Neuronal stem cell (in vitro differentiated cells): ENCODE data around the gene AKAP8L.

ENCODE experiments used
- DNase-seq: peaks from one replicate; pipeline ENCODE4 v3.0.0-alpha.2; 2013; ENCODE audit warnings: low spot score
- H2AFZ ChIP-seq: one replicate; pipeline ENCODE4 v1.6.1; 2013; ENCODE audit warnings: mild to moderate bottlenecking, low read length, inconsistent platforms
- H2AK5ac ChIP-seq: 2 replicates; pipeline ENCODE4 v1.6.1; 2013; ENCODE audit warnings: low read depth, mild to moderate bottlenecking, inconsistent platforms, low read length, moderate library complexity, mixed read lengths
- H2BK120ac ChIP-seq: 2 replicates; pipeline ENCODE4 v1.6.1; 2013; ENCODE audit warnings: low read depth, mild to moderate bottlenecking, inconsistent platforms, low read length, moderate library complexity, mixed read lengths
- H2BK12ac ChIP-seq: one replicate; pipeline ENCODE4 v1.6.1; 2013; ENCODE audit warnings: low read length, inconsistent platforms
- H2BK15ac ChIP-seq: 2 replicates; pipeline ENCODE4 v1.6.1; 2013; ENCODE audit warnings: mild to moderate bottlenecking, low read length, inconsistent platforms, mixed read lengths
- H2BK5ac ChIP-seq: one replicate; pipeline ENCODE4 v1.6.1; 2013; ENCODE audit warnings: inconsistent platforms, mild to moderate bottlenecking, low read length, moderate library complexity
- H3K14ac ChIP-seq: one replicate; pipeline ENCODE4 v1.6.1; 2013; ENCODE audit warnings: low read length, inconsistent platforms
- H3K18ac ChIP-seq: 2 replicates; pipeline ENCODE4 v1.6.1; 2013; ENCODE audit warnings: low read length, inconsistent platforms
- H3K23ac ChIP-seq: 2 replicates; pipeline ENCODE4 v1.6.1; 2013; ENCODE audit warnings: low read depth, mild to moderate bottlenecking, mixed read lengths, low read length, inconsistent platforms; ENCODE audit not compliant: poor library complexity
- H3K27ac ChIP-seq: replicated peaks from 3 replicates; pipeline ENCODE4 v1.5.1; 2013; ENCODE audit warnings: low read length, inconsistent platforms
- H3K27me3 ChIP-seq, 3 experiments: 2 replicates each; pipeline ENCODE4 v1.6.1; 2013; ENCODE audit warnings: low read length in 3 of 3, mild to moderate bottlenecking in 2 of 3, inconsistent platforms in 1 of 3, low read depth in 1 of 3, mixed read lengths in 1 of 3, moderate library complexity in 1 of 3; ENCODE audit not compliant: control insufficient read depth in 3 of 3, insufficient read depth in 3 of 3
- H3K36me3 ChIP-seq, 2 donors: replicated peaks in 1 of 2; 2 replicates each; pipeline ENCODE4 v1.6.1; 2013; ENCODE audit warnings: low read length in 2 of 2; ENCODE audit not compliant: control insufficient read depth in 2 of 2, insufficient read depth in 2 of 2
- H3K4ac ChIP-seq: 2 replicates; pipeline ENCODE4 v1.6.1; 2013; ENCODE audit warnings: inconsistent platforms, mild to moderate bottlenecking, low read length, moderate library complexity
- H3K4me1 ChIP-seq, 2 donors: 1 replicate in 1 of 2; 2 replicates in 1 of 2; pipeline ENCODE4 v1.6.1; 2013; ENCODE audit warnings: low read length in 2 of 2, low read depth in 1 of 2; ENCODE audit not compliant: control insufficient read depth in 2 of 2, insufficient read depth in 1 of 2
- H3K4me2 ChIP-seq: one replicate; pipeline ENCODE4 v1.6.1; 2013; ENCODE audit warnings: mild to moderate bottlenecking, low read length, inconsistent platforms; ENCODE audit not compliant: insufficient read depth, poor library complexity, severe bottlenecking
- H3K4me3 ChIP-seq, 2 donors: 2 replicates each; pipeline ENCODE4 v1.5.1; 2013; ENCODE audit warnings: low read length in 2 of 2, mild to moderate bottlenecking in 2 of 2, inconsistent platforms in 1 of 2, moderate library complexity in 1 of 2
- H3K79me1 ChIP-seq: one replicate; pipeline ENCODE4 v1.6.1; 2013; ENCODE audit warnings: low read depth, mild to moderate bottlenecking, inconsistent platforms, low read length, moderate library complexity
- H3K9ac ChIP-seq: one replicate; pipeline ENCODE4 v1.6.1; 2013; ENCODE audit warnings: mild to moderate bottlenecking, low read depth, low read length, inconsistent platforms; ENCODE audit not compliant: poor library complexity
- H3K9me3 ChIP-seq, 2 donors: replicated peaks in 1 of 2; 2 replicates each; pipeline versions ENCODE3 to v1.6.1; 2013; ENCODE audit warnings: low read length in 2 of 2, mild to moderate bottlenecking in 2 of 2, inconsistent platforms in 1 of 2, low read depth in 1 of 2, mixed read lengths in 1 of 2, moderate library complexity in 1 of 2; ENCODE audit not compliant: control insufficient read depth in 2 of 2, insufficient read depth in 1 of 2
- H4K8ac ChIP-seq: one replicate; pipeline ENCODE4 v1.6.1; 2013; ENCODE audit warnings: low read depth, mild to moderate bottlenecking, inconsistent platforms, low read length, moderate library complexity
- H4K91ac ChIP-seq: one replicate; pipeline ENCODE4 v1.6.1; 2013; ENCODE audit warnings: low read length, low read depth, mild to moderate bottlenecking, inconsistent platforms; ENCODE audit not compliant: poor library complexity
- WGBS, 2 donors: extraction: QIAGEN DNeasy Blood & Tissue Kit; methylation state at CpG; one replicate each; pipeline ENCODE4 v1.1.7; 2013; ENCODE audit warnings: missing lambda C conversion rate in 2 of 2, mixed read lengths in 1 of 2; ENCODE audit not compliant: insufficient read length in 2 of 2, insufficient replicate concordance in 1 of 2; ENCODE audit errors: extremely low coverage in 2 of 2; 5-methylcytosine and 5-hydroxymethylcytosine counted together

The AKAP8L gene

GRCh38 chr19:15438124-15438496, 19.3 kb upstream of the AKAP8L start:
- Histone ChIP-seq H3K9me3 (no peaks in the 10 kb centered on the region), H3K4me2 (no peak overlapping the region), H2BK120ac (no peak overlapping the region), H4K91ac (no peak overlapping the region), H2AK5ac (no peak overlapping the region), H3K4me1 (peaks cover 0 to 6% of the 10 kb centered on the region in 2 donors), H3K14ac (no peak overlapping the region), H3K23ac (no peak overlapping the region), H3K4ac (no peak overlapping the region), H3K27ac (no peak overlapping the region), H3K27me3 (no peaks in the 10 kb centered on the region), H2BK12ac (no peak overlapping the region), H3K79me1 (peaks cover 1% of the 10 kb centered on the region), H2BK15ac (no peak overlapping the region), H3K9ac (peak overlapping the region; percentile 44), H3K4me3 (no peak overlapping the region), H3K36me3 (peaks cover 0 to 2% of the 10 kb centered on the region in 2 donors), H4K8ac (no peak overlapping the region), H2BK5ac (peak overlapping the region; percentile 82), H2AFZ (no peak overlapping the region), H3K18ac (no peak overlapping the region)
- WGBS, 2 donors: no CpG with 5 or more reads among the region's 2 CpGs
- no peak for DNase-seq

- Histone ChIP-seq H2BK12ac (no peak overlapping the region), H2AFZ (no peak overlapping the region), H3K9ac (peak overlapping the region; percentile 44), H4K91ac (no peak overlapping the region), H3K4me1 (peaks cover 0 to 8% of the 10 kb centered on the region in 2 donors), H3K27me3 (no peaks in the 10 kb centered on the region), H3K23ac (no peak overlapping the region), H3K4me3 (no peak overlapping the region), H2BK15ac (no peak overlapping the region), H2BK120ac (no peak overlapping the region), H3K4me2 (peak overlapping the region; percentile 11), H3K27ac (no peak overlapping the region), H3K79me1 (peaks cover 1% of the 10 kb centered on the region), H4K8ac (peak overlapping the region; percentile 43), H3K36me3 (peaks cover 0 to 2% of the 10 kb centered on the region in 2 donors), H3K18ac (no peak overlapping the region), H2AK5ac (no peak overlapping the region), H3K4ac (no peak overlapping the region), H3K9me3 (no peaks in the 10 kb centered on the region), H2BK5ac (no peak overlapping the region), H3K14ac (peak overlapping the region; percentile 89)
- no peak for DNase-seq
- WGBS, 2 donors: no CpG with 5 or more reads among the region's 10 CpGs
These were observed 18.8 kb upstream of the AKAP8L start for GRCh38 chr19:15437355-15438123.

GRCh38 chr19:15436826-15437110, 18.0 kb upstream of the AKAP8L start:
- H2BK5ac ChIP-seq: no peak overlapping the region
- H3K23ac ChIP-seq: no peak overlapping the region
- peaks cover 3% of the 10 kb centered on the region for H3K79me1 ChIP-seq
- H3K14ac ChIP-seq: no peak overlapping the region
- no peaks in the 10 kb centered on the region for H3K27me3 ChIP-seq
- H2BK15ac ChIP-seq: no peak overlapping the region
- no peak overlapping the region for H3K4ac ChIP-seq
- DNase-seq: no peak
- H3K4me3 ChIP-seq: no peak overlapping the region
- no peak overlapping the region for H3K4me2 ChIP-seq
- no peak overlapping the region for H3K18ac ChIP-seq
- no CpG with 5 or more reads among the region's 15 CpGs for WGBS, 2 donors
- H2AFZ ChIP-seq: no peak overlapping the region
- H2BK12ac ChIP-seq: no peak overlapping the region
- peaks cover 0 to 8% of the 10 kb centered on the region in 2 donors for H3K4me1 ChIP-seq
- no peak overlapping the region for H4K8ac ChIP-seq
- no peak overlapping the region for H2BK120ac ChIP-seq
- no peak overlapping the region for H2AK5ac ChIP-seq
- peaks cover 0 to 2% of the 10 kb centered on the region in 2 donors for H3K36me3 ChIP-seq
- H3K27ac ChIP-seq: no peak overlapping the region
- H4K91ac ChIP-seq: no peak overlapping the region
- H3K9me3 ChIP-seq: no peaks in the 10 kb centered on the region
- H3K9ac ChIP-seq: no peak overlapping the region

- no CpG with 5 or more reads among the region's 10 CpGs for WGBS, 2 donors
- Histone ChIP-seq H3K9me3 (no peaks in the 10 kb centered on the region), H3K23ac (no peak overlapping the region), H2BK12ac (no peak overlapping the region), H2BK120ac (no peak overlapping the region), H2AK5ac (no peak overlapping the region), H4K91ac (no peak overlapping the region), H2AFZ (no peak overlapping the region), H3K18ac (no peak overlapping the region), H3K27me3 (no peaks in the 10 kb centered on the region), H2BK15ac (no peak overlapping the region), H3K4ac (no peak overlapping the region), H4K8ac (no peak overlapping the region), H3K4me1 (peaks cover 2 to 12% of the 10 kb centered on the region in 2 donors), H2BK5ac (no peak overlapping the region), H3K4me3 (no peak overlapping the region), H3K14ac (no peak overlapping the region), H3K4me2 (no peak overlapping the region), H3K9ac (no peak overlapping the region), H3K36me3 (peaks cover 0 to 2% of the 10 kb centered on the region in 2 donors), H3K27ac (no peak overlapping the region), H3K79me1 (peaks cover 9% of the 10 kb centered on the region)
- DNase-seq: no peak
These were observed 17.4 kb upstream of the AKAP8L start for GRCh38 chr19:15436012-15436825.
